MM.1S (cell line): ENCODE results near the gene TPRG1.
A peak's percentile ranks its signal among the peaks of the same experiment; 100 is the strongest.

Experiments
- DNase-seq: peaks from one replicate; pipeline ENCODE4 v3.0.0-alpha.2; 2015
- H2AFZ ChIP-seq: fragments of 300-600 bp; sonication (generic); 2 replicates; pipeline ENCODE4 v1.6.0; 2016; ENCODE audit warnings: antibody characterized with exemption, low read length
- H3F3A ChIP-seq: fragments of 300-600 bp; sonication (generic); 2 replicates; pipeline ENCODE4 v1.6.1; 2016; ENCODE audit warnings: mild to moderate bottlenecking, antibody characterized with exemption, low read length, moderate library complexity, mixed read lengths; ENCODE audit not compliant: insufficient read depth
- H3K27ac ChIP-seq: fragments of 300-600 bp; sonication (generic); 2 replicates; pipeline ENCODE4 v1.5.1; 2016; ENCODE audit warnings: mild to moderate bottlenecking, low read length
- H3K27me3 ChIP-seq: fragments of 300-600 bp; sonication (generic); replicated peaks from 2 replicates; pipeline ENCODE4 v1.6.0; 2016; ENCODE audit warnings: low read length; ENCODE audit not compliant: insufficient read depth
- H3K36me3 ChIP-seq: fragments of 300-600 bp; sonication (generic); replicated peaks from 2 replicates; pipeline ENCODE4 v1.6.1; 2016; ENCODE audit warnings: mild to moderate bottlenecking, low read length, mixed read lengths; ENCODE audit not compliant: insufficient read depth
- H3K4me1 ChIP-seq: fragments of 300-600 bp; sonication (generic); 2 replicates; pipeline ENCODE4 v1.6.1; 2016; ENCODE audit warnings: low read length, mixed read lengths
- H3K4me2 ChIP-seq: fragments of 300-600 bp; sonication (generic); 2 replicates; pipeline ENCODE4 v1.6.0; 2016; ENCODE audit warnings: low read depth, low read length
- H3K4me3 ChIP-seq: fragments of 300-600 bp; sonication (generic); 2 replicates; pipeline ENCODE4 v1.5.1; 2016; ENCODE audit warnings: low read length, mixed read lengths
- H3K79me2 ChIP-seq: fragments of 300-600 bp; sonication (generic); 2 replicates; pipeline ENCODE4 v1.6.1; 2016; ENCODE audit warnings: mixed run types, low read length, mixed read lengths
- H3K9ac ChIP-seq: fragments of 300-600 bp; sonication (generic); 2 replicates; pipeline ENCODE4 v1.6.1; 2016; ENCODE audit warnings: low read length, mixed read lengths
- H3K9me2 ChIP-seq: fragments of 300-600 bp; sonication (generic); replicated peaks from 2 replicates; pipeline ENCODE4 v1.6.1; 2016; ENCODE audit warnings: mild to moderate bottlenecking, low read length, mixed read lengths; ENCODE audit not compliant: insufficient read depth
- H3K9me3 ChIP-seq: fragments of 300-600 bp; sonication (generic); replicated peaks from 2 replicates; pipeline ENCODE4 v1.6.1; 2016; ENCODE audit warnings: mild to moderate bottlenecking, low read length, mixed read lengths; ENCODE audit not compliant: insufficient read depth
- H4K20me1 ChIP-seq: fragments of 300-600 bp; sonication (generic); 2 replicates; pipeline ENCODE4 v1.6.1; 2016; ENCODE audit warnings: mild to moderate bottlenecking, low read length, moderate library complexity, mixed read lengths; ENCODE audit not compliant: insufficient read depth
- EZH2 ChIP-seq: fragments of 300-600 bp; sonication (generic); optimal IDR thresholded peaks from 2 replicates; pipeline ENCODE3; 2017; ENCODE audit warnings: low read depth, mild to moderate bottlenecking, antibody characterized with exemption, low read length, mixed read lengths
- EZH2phosphoT487 ChIP-seq: fragments of 300-600 bp; sonication (generic); IDR thresholded peaks from 2 replicates; pipeline ENCODE4 v1.6.1; 2018; ENCODE audit warnings: antibody characterized with exemption, low read length
- TF ChIP-seq, protein P1 (sequence below): fragments of 300-600 bp; sonication (generic); IDR thresholded peaks from 2 replicates; pipeline ENCODE4 v1.5.1; 2016; ENCODE audit warnings: antibody characterized with exemption, low read length, mixed read lengths

The TPRG1 gene

DNA sequence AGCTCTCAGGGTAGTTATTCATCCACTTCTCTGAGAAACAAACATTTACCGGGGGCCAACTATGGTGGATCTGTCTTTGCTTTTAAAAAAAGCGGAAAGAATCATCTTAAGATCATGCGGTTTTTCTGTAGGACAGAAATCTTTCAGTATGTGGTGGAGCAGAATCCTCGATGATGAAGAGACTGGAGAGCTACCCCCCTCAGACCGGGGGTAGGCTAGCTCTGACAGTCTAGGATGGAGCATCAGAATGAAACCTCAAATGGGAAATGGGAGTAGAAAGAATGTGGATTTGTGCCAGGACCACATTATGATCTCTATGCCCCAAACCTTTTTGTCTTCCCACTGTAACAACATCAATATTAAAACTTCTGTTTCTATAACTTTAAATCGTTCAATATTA lies 30.3 kb downstream of the TPRG1 start:
- Histone ChIP-seq H3K4me3 (no peak overlapping the region), H3K27ac (no peak overlapping the region), H4K20me1 (no peaks in the 10 kb centered on the region), H2AFZ (no peak overlapping the region), H3K9me3 (no peaks in the 10 kb centered on the region), H3K4me2 (no peak overlapping the region), H3K36me3 (no peaks in the 10 kb centered on the region), H3K79me2 (no peaks in the 10 kb centered on the region), H3K27me3 (no peaks in the 10 kb centered on the region), H3K9ac (no peak overlapping the region), H3K4me1 (no peaks in the 10 kb centered on the region), H3K9me2 (no peaks in the 10 kb centered on the region), H3F3A (no peaks in the 10 kb centered on the region)
- TF ChIP-seq, protein P1, sequence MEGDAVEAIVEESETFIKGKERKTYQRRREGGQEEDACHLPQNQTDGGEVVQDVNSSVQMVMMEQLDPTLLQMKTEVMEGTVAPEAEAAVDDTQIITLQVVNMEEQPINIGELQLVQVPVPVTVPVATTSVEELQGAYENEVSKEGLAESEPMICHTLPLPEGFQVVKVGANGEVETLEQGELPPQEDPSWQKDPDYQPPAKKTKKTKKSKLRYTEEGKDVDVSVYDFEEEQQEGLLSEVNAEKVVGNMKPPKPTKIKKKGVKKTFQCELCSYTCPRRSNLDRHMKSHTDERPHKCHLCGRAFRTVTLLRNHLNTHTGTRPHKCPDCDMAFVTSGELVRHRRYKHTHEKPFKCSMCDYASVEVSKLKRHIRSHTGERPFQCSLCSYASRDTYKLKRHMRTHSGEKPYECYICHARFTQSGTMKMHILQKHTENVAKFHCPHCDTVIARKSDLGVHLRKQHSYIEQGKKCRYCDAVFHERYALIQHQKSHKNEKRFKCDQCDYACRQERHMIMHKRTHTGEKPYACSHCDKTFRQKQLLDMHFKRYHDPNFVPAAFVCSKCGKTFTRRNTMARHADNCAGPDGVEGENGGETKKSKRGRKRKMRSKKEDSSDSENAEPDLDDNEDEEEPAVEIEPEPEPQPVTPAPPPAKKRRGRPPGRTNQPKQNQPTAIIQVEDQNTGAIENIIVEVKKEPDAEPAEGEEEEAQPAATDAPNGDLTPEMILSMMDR = no peak
- no peak for TF ChIP-seq EZH2
- TF ChIP-seq EZH2phosphoT487 = no peak
- no peak for DNase-seq

DNA sequence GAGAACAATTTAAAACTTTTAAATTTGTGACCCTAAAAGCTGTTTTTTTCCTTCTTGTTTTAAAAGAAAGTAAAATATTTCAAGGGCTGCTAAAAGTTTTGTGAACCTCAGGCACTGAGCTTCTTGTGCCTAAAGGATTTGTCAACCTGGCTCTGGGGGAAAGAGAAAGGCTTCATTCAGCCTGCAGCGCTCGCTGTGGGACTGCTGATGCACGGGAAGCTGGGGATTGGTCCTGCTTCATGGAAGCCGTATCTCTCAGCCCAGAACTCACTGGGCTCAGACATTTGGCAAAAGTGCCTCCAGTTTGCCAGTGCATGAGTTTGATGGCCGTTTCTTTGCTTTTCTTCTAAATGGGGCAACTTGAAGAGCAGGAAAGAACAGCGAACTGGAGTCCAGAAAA lies 30.8 kb downstream of the TPRG1 start:
- no peaks in the 10 kb centered on the region for H3K27me3 ChIP-seq
- no peaks in the 10 kb centered on the region for H4K20me1 ChIP-seq
- no peaks in the 10 kb centered on the region for H3K79me2 ChIP-seq
- no peak overlapping the region for H3K4me2 ChIP-seq
- no peak overlapping the region for H3K4me3 ChIP-seq
- H3K9me3 ChIP-seq = no peaks in the 10 kb centered on the region
- H3K9me2 ChIP-seq = no peaks in the 10 kb centered on the region
- no peaks in the 10 kb centered on the region for H3F3A ChIP-seq
- DNase-seq = no peak
- no peak overlapping the region for H3K9ac ChIP-seq
- no peak for TF ChIP-seq EZH2phosphoT487
- TF ChIP-seq EZH2 = no peak
- TF ChIP-seq, protein P1 = no peak
- peak overlapping the region; percentile 23; the same call in 1 of the 2 replicates for H2AFZ ChIP-seq
- H3K36me3 ChIP-seq = no peaks in the 10 kb centered on the region
- no peaks in the 10 kb centered on the region for H3K4me1 ChIP-seq
- no peak overlapping the region for H3K27ac ChIP-seq

DNA sequence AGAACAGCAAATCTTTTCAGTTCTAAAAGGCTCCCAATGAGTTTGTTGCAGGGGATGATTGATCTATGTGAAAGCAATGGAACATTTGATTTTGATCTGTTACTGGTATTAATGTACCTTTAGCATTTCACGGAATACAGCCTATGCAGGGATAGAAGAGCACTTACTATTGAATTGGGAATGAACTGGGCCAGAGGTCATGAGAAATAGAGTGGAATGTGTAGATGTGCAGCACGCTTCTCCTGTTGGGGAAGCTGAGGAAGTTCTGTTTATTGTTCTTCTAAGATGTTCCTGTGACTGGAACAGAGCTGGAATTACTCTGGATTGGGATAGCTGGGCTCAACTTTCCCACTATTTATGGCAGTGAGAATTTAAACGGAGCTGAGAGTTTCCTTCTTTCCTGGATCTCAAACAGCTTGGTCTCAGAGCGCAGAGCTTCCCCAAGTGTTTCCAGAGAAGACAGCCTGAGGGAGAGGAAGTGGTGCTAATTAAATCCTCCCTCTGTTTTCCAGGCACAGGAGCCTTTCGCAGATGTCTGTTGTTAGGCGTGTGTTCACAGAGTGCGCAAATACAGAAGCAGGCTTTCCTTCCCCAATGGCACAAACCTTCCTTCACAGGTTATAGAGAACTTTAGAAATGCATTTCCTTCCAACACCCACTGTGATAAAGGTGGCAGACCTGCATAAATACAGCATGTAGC lies 32.5 kb downstream of the TPRG1 start:
- Histone ChIP-seq H4K20me1 (no peaks in the 10 kb centered on the region), H3K4me3 (no peak overlapping the region), H3K9ac (no peak overlapping the region), H3K36me3 (no peaks in the 10 kb centered on the region), H3F3A (no peaks in the 10 kb centered on the region), H3K27me3 (no peaks in the 10 kb centered on the region), H3K27ac (no peak overlapping the region), H2AFZ (no peak overlapping the region), H3K9me2 (no peaks in the 10 kb centered on the region), H3K4me2 (no peak overlapping the region), H3K79me2 (no peaks in the 10 kb centered on the region), H3K4me1 (no peaks in the 10 kb centered on the region), H3K9me3 (no peaks in the 10 kb centered on the region)
- DNase-seq = no peak
- TF ChIP-seq EZH2 (no peak), EZH2phosphoT487 (no peak)
- TF ChIP-seq, protein P1 = no peak
